HepG2 (cell line): ENCODE measurements around the gene LYPD3. TPM values are rescaled to one million over a fixed set of nuclear protein-coding genes. Genes with fewer than 3 reads are reported as not detected.

Experiments used
- ARHGAP35 ChIP-seq: sonication (generic); formaldehyde crosslinking; IDR thresholded peaks from 2 replicates; pipeline ENCODE4 v1.9.0; 2022; ENCODE audit warnings: mild to moderate bottlenecking, inconsistent platforms, moderate library complexity, missing genetic modification reagents, borderline replicate concordance
- ASH2L ChIP-seq: fragments of 300-600, 200-600 bp; sonication (generic); IDR thresholded peaks from 2 replicates; pipeline ENCODE4 v1.7.0; 2017; ENCODE audit warnings: low read depth, mild to moderate bottlenecking, moderate library complexity, mixed read lengths, low read length; ENCODE audit not compliant: insufficient read length
- CENPX ChIP-seq: sonication (generic); formaldehyde crosslinking; IDR thresholded peaks from 2 replicates; pipeline ENCODE4 v1.9.0; 2021; ENCODE audit warnings: mild to moderate bottlenecking, missing genetic modification reagents, moderate library complexity
- ETV6 ChIP-seq: sonication (generic); formaldehyde crosslinking; conservative IDR thresholded peaks from 2 replicates; pipeline ENCODE4 v1.4.0; 2020; ENCODE audit warnings: missing genetic modification reagents
- FOXC1 ChIP-seq: sonication (generic); formaldehyde crosslinking; IDR thresholded peaks from 2 replicates; pipeline ENCODE4 v1.8.0; 2022; ENCODE audit warnings: mild to moderate bottlenecking, missing genetic modification reagents, borderline replicate concordance
- HMGA1 ChIP-seq: sonication (generic); formaldehyde crosslinking; conservative IDR thresholded peaks from 2 replicates; pipeline ENCODE4 v1.4.0; 2020; ENCODE audit warnings: missing genetic modification reagents
- RFXANK ChIP-seq: IDR thresholded peaks from 2 replicates; pipeline ENCODE4 v1.6.1; 2016
- TAF1 ChIP-seq: sonication (generic); formaldehyde crosslinking; IDR thresholded peaks from 2 replicates; pipeline ENCODE4 v1.4.0; 2020; ENCODE audit warnings: missing genetic modification reagents
- TAF15 ChIP-seq: fragments of 200-400 bp; formaldehyde crosslinking; IDR thresholded peaks from one replicate; pipeline ENCODE4 v1.6.1; 2018; ENCODE audit warnings: mild to moderate bottlenecking, low read depth, low read length; ENCODE audit not compliant: poor library complexity, severe bottlenecking
- ZFP91 ChIP-seq: sonication (generic); formaldehyde crosslinking; IDR thresholded peaks from 2 replicates; pipeline ENCODE4 v1.9.0; 2022; ENCODE audit warnings: missing genetic modification reagents, mild to moderate bottlenecking, borderline replicate concordance
- ZNF367 ChIP-seq: sonication (generic); formaldehyde crosslinking; IDR thresholded peaks from 2 replicates; pipeline ENCODE4 v1.4.0; 2020; ENCODE audit warnings: missing genetic modification reagents, borderline replicate concordance
- ZNF547 ChIP-seq: sonication (generic); formaldehyde crosslinking; IDR thresholded peaks from 2 replicates; pipeline ENCODE4 v1.5.1; 2020; ENCODE audit warnings: mild to moderate bottlenecking, missing genetic modification reagents
- ZNF784 ChIP-seq: sonication (generic); formaldehyde crosslinking; IDR thresholded peaks from 2 replicates; pipeline ENCODE4 v1.5.1; 2020; ENCODE audit warnings: missing genetic modification reagents, mild to moderate bottlenecking, borderline replicate concordance
- polyA plus RNA-seq, 8 experiments: library from polyadenylated mRNA; depleted of rRNA in 3 of 8; stranded (reverse) in 7 of 8; unstranded in 1 of 8; fragments of >200 nt; fragmentation: Illumina TruSeq in 4 of 8; extraction: Trizol in 4 of 8; gene quantifications; 2 replicates each; pipeline versions ENCODE4 v1.2.1 to v1.2.3, GENCODE V29; 2011 to 2016; ENCODE audit warnings: low read depth in 4 of 8, missing spikeins in 1 of 8, mixed read lengths in 1 of 8; ENCODE audit not compliant: insufficient read depth in 1 of 8
- total RNA-seq, 5 experiments: library from RNA; depleted of rRNA; stranded (reverse); fragments of >200 nt; fragmentation: Illumina TruSeq; extraction: Trizol; gene quantifications; 2 replicates each; pipeline ENCODE4 v1.2.3, GENCODE V29; 2016; ENCODE audit warnings: low read depth in 1 of 5
- TF ChIP-seq, protein P1 (sequence below): sonication (generic); formaldehyde crosslinking; IDR thresholded peaks from 2 replicates; pipeline ENCODE4 v1.5.0; 2020; ENCODE audit warnings: mild to moderate bottlenecking, missing genetic modification reagents, borderline replicate concordance
- TF ChIP-seq, protein P2 (sequence below): sonication (generic); formaldehyde crosslinking; IDR thresholded peaks from 2 replicates; pipeline ENCODE4; 2020; ENCODE audit warnings: missing genetic modification reagents, mild to moderate bottlenecking, borderline replicate concordance
- TF ChIP-seq, protein P3 (sequence below): sonication (generic); formaldehyde crosslinking; IDR thresholded peaks from 2 replicates; pipeline ENCODE4 v1.8.1; 2023; ENCODE audit warnings: mild to moderate bottlenecking, missing genetic modification reagents, borderline replicate concordance

LYPD3 gene
- total and polyA plus RNA-seq, 2 of the 13 experiments (the other 11 are each of a cell fraction or from before 2014, with no cell fraction given): 0.51 to 1.5 TPM

GRCh38 chr19:43482193-43482592 lies 16.8 kb upstream of the LYPD3 start (continued):
- TF ChIP-seq, protein P1, sequence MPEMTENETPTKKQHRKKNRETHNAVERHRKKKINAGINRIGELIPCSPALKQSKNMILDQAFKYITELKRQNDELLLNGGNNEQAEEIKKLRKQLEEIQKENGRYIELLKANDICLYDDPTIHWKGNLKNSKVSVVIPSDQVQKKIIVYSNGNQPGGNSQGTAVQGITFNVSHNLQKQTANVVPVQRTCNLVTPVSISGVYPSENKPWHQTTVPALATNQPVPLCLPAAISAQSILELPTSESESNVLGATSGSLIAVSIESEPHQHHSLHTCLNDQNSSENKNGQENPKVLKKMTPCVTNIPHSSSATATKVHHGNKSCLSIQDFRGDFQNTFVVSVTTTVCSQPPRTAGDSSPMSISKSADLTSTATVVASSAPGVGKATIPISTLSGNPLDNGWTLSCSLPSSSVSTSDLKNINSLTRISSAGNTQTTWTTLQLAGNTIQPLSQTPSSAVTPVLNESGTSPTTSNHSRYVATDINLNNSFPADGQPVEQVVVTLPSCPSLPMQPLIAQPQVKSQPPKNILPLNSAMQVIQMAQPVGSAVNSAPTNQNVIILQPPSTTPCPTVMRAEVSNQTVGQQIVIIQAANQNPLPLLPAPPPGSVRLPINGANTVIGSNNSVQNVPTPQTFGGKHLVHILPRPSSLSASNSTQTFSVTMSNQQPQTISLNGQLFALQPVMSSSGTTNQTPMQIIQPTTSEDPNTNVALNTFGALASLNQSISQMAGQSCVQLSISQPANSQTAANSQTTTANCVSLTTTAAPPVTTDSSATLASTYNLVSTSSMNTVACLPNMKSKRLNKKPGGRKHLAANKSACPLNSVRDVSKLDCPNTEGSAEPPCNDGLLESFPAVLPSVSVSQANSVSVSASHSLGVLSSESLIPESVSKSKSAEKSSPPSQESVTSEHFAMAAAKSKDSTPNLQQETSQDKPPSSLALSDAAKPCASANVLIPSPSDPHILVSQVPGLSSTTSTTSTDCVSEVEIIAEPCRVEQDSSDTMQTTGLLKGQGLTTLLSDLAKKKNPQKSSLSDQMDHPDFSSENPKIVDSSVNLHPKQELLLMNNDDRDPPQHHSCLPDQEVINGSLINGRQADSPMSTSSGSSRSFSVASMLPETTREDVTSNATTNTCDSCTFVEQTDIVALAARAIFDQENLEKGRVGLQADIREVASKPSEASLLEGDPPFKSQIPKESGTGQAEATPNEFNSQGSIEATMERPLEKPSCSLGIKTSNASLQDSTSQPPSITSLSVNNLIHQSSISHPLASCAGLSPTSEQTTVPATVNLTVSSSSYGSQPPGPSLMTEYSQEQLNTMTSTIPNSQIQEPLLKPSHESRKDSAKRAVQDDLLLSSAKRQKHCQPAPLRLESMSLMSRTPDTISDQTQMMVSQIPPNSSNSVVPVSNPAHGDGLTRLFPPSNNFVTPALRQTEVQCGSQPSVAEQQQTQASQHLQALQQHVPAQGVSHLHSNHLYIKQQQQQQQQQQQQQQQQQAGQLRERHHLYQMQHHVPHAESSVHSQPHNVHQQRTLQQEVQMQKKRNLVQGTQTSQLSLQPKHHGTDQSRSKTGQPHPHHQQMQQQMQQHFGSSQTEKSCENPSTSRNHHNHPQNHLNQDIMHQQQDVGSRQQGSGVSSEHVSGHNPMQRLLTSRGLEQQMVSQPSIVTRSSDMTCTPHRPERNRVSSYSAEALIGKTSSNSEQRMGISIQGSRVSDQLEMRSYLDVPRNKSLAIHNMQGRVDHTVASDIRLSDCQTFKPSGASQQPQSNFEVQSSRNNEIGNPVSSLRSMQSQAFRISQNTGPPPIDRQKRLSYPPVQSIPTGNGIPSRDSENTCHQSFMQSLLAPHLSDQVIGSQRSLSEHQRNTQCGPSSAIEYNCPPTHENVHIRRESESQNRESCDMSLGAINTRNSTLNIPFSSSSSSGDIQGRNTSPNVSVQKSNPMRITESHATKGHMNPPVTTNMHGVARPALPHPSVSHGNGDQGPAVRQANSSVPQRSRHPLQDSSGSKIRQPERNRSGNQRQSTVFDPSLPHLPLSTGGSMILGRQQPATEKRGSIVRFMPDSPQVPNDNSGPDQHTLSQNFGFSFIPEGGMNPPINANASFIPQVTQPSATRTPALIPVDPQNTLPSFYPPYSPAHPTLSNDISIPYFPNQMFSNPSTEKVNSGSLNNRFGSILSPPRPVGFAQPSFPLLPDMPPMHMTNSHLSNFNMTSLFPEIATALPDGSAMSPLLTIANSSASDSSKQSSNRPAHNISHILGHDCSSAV (CRISPR knock-in tag): no peak
- TF ChIP-seq, protein P2, sequence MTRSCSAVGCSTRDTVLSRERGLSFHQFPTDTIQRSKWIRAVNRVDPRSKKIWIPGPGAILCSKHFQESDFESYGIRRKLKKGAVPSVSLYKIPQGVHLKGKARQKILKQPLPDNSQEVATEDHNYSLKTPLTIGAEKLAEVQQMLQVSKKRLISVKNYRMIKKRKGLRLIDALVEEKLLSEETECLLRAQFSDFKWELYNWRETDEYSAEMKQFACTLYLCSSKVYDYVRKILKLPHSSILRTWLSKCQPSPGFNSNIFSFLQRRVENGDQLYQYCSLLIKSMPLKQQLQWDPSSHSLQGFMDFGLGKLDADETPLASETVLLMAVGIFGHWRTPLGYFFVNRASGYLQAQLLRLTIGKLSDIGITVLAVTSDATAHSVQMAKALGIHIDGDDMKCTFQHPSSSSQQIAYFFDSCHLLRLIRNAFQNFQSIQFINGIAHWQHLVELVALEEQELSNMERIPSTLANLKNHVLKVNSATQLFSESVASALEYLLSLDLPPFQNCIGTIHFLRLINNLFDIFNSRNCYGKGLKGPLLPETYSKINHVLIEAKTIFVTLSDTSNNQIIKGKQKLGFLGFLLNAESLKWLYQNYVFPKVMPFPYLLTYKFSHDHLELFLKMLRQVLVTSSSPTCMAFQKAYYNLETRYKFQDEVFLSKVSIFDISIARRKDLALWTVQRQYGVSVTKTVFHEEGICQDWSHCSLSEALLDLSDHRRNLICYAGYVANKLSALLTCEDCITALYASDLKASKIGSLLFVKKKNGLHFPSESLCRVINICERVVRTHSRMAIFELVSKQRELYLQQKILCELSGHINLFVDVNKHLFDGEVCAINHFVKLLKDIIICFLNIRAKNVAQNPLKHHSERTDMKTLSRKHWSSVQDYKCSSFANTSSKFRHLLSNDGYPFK (CRISPR knock-in tag): no peak
- TF ChIP-seq TAF1 (CRISPR knock-in tag) (no peak), ZFP91 (CRISPR knock-in tag) (no peak), ARHGAP35 (no peak), ASH2L (no peak), FOXC1 (CRISPR knock-in tag) (no peak), ZNF547 (CRISPR knock-in tag) (no peak), HMGA1 (CRISPR knock-in tag) (no peak), CENPX (CRISPR knock-in tag) (no peak), ETV6 (no peak), ZNF784 (CRISPR knock-in tag) (no peak), TAF15 (no peak), ZNF367 (CRISPR knock-in tag) (no peak), RFXANK (CRISPR knock-in tag) (no peak)
- TF ChIP-seq, protein P3, sequence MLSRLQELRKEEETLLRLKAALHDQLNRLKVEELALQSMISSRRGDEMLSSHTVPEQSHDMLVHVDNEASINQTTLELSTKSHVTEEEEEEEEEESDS (CRISPR knock-in tag): no peak
